ENCODE measurements around the gene MAB21L4. TPM values are rescaled to one million over a fixed set of nuclear protein-coding genes. Genes with fewer than 3 reads are reported as not detected.

MAB21L4 gene
- total RNA-seq, 4 donors from 2014 or later, result not detected

DNA sequence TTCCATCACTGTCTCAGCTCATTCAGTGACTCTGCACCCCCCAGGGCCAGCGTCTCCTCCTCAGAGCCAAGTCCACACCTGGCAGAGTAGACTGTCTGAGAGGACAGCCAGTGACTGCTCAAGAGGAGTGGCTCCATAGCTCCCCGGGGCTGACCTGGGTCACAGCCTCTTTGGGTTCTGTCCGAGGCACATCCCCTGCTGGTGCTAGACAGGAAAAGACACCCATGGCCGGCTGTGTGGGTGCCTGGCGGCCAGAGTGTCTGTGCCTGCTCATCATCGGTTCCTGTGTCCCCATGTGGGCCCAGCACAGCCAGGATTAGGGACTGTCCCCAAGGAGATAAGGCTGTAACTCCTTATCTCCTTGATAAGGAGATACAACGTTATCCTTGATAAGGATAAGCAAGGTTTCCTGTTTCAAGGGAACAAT, 6.7 kb upstream of the MAB21L4 start:
- intact Hi-C loops (cut with DNase I; ENCODE audit: low total_unique reads), result no loop called here
- DNase-seq, result no peak
- no peak for ATAC-seq
- Histone ChIP-seq H3K4me1 (peaks cover 6 to 12% of the 10 kb centered on the region in 2 donors), H3K4me3 (no peak overlapping the region), H3K27me3 (peaks cover 0 to 3% (median 0%) of the 10 kb centered on the region in 3 donors), H3K36me3 (no peaks in the 10 kb centered on the region), H3K27ac (no peak overlapping the region), H3K9me3 (no peaks in the 10 kb centered on the region)
- TF ChIP-seq, protein P1, sequence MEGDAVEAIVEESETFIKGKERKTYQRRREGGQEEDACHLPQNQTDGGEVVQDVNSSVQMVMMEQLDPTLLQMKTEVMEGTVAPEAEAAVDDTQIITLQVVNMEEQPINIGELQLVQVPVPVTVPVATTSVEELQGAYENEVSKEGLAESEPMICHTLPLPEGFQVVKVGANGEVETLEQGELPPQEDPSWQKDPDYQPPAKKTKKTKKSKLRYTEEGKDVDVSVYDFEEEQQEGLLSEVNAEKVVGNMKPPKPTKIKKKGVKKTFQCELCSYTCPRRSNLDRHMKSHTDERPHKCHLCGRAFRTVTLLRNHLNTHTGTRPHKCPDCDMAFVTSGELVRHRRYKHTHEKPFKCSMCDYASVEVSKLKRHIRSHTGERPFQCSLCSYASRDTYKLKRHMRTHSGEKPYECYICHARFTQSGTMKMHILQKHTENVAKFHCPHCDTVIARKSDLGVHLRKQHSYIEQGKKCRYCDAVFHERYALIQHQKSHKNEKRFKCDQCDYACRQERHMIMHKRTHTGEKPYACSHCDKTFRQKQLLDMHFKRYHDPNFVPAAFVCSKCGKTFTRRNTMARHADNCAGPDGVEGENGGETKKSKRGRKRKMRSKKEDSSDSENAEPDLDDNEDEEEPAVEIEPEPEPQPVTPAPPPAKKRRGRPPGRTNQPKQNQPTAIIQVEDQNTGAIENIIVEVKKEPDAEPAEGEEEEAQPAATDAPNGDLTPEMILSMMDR (IDR thresholded peaks at IDR 0.05 in 4 of 5, conservative IDR thresholded peaks at IDR 0.05 in 1 of 5), result no peak
- TF ChIP-seq POLR2A (IDR thresholded peaks at IDR 0.05), result no peak
- in situ Hi-C loops (cut with MboI; ENCODE audit: low sequenced_read_pairs in 4 of 4), result no loop called here

DNA sequence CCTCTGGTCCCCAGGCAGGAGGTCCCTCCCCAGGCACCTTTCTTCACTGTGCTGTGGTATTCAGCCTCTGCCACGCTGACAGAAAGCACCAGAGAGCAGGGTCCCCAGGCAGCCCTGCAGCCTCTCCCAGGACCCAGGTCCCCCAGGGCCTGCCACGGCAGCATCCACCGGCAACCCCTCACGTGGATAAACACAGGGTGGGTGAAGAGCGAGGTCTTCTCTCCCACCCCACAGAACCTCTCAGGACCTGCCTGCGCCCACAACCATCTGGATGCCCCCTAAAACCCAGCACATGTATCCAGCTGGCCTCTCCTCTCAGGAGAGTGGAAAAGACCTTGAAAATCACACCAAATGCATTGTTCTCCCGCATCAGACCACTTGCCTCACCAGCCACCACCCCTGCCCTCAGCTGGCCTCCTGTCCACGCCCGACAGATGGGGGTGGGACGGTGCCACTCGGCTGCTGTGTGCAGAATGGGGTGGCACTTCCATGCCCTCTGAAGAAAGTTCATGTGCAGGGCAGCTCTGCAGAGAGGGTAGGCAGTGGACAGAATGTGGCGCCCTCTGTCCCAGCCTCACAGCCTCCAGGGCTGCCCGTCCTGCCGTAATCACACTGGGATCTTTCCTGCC, 6.1 kb upstream of the MAB21L4 start:
- intact Hi-C loops (cut with DNase I; ENCODE audit: low total_unique reads) (no loop called here), in situ Hi-C loops (cut with MboI; ENCODE audit: low sequenced_read_pairs in 4 of 4) (no loop called here)
- Histone ChIP-seq H3K9me3 (no peaks in the 10 kb centered on the region), H3K4me3 (no peak overlapping the region), H3K4me1 (peaks cover 6 to 12% of the 10 kb centered on the region in 2 donors), H3K36me3 (no peaks in the 10 kb centered on the region), H3K27me3 (peaks cover 0 to under 1% (median 0%) of the 10 kb centered on the region in 3 donors), H3K27ac (no peak overlapping the region)
- DNase-seq (no peak), ATAC-seq (no peak)
- no peak for TF ChIP-seq POLR2A (IDR thresholded peaks at IDR 0.05)
- TF ChIP-seq, protein P1 (IDR thresholded peaks at IDR 0.05 in 4 of 5, conservative IDR thresholded peaks at IDR 0.05 in 1 of 5), result no peak

DNA sequence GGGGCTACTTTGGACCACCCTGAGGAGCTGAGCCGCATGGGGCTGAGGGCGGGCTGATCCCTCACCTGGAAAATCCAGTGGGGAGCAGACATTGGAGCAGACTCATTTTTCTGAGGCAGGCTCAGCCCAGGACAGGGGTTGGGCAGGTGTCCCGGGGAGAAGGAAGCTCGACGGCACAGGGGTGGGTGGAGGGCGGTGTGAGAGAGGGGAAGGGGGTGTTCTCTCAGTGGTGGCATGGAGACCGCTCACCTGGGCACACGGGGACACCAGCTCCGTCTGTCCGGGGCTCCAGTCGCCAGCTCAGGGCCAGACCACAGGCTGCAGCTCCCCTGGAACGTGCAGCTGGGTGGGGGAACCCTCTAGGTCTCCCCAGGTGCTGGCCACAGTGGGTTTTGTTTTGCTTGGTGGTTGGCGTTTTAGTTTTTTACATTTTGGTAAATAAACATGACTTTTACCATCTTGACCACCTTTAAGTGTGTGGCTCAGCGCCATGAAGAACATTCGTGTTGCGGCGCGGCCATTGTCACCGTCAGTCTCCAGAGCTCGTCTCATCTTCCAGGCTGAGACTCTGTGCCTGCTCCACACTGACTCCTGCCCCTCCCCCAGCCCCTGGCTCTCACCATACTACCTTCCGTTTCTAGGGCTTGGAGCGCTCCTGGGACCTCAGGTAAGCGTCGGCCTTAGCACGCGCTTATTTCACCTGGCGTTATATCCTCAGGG, 4.3 kb upstream of the MAB21L4 start:
- no peak overlapping the region for H3K27ac ChIP-seq
- in situ Hi-C loops (cut with MboI; ENCODE audit: low sequenced_read_pairs in 4 of 4), result no loop called here
- TF ChIP-seq, protein P1 (IDR thresholded peaks at IDR 0.05 in 4 of 5, conservative IDR thresholded peaks at IDR 0.05 in 1 of 5), result no peak
- TF ChIP-seq POLR2A (IDR thresholded peaks at IDR 0.05), result no peak
- no peak for DNase-seq
- intact Hi-C loops (cut with DNase I; ENCODE audit: low total_unique reads), result no loop called here
- no peak overlapping the region for H3K4me3 ChIP-seq
- H3K4me1 ChIP-seq, result peaks cover 6 to 12% of the 10 kb centered on the region in 2 donors
- H3K27me3 ChIP-seq, result no peaks in the 10 kb centered on the region
- no peaks in the 10 kb centered on the region for H3K9me3 ChIP-seq
- no peaks in the 10 kb centered on the region for H3K36me3 ChIP-seq
- ATAC-seq, result no peak

DNA sequence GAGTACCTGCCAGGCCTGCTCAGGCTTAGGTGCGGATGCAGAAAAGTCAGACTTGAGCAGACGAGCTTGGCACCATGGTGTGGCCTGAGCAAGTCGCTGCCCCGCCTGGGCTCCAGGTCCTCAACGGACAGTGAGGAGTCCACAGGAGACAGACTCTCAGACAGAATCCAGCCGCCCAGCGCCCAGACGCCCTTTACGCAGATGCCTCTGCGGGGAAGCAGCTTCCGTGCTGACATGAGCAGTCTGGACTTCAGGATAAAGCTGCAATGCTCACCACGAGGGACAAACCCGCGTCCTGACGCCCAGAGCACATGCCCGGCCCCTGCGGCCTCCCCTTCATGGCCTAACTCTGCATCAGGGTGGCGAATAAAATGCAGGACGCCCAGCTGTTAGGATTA, 3.5 kb upstream of the MAB21L4 start:
- TF ChIP-seq POLR2A (IDR thresholded peaks at IDR 0.05), result no peak
- TF ChIP-seq, protein P1 (IDR thresholded peaks at IDR 0.05 in 4 of 5, conservative IDR thresholded peaks at IDR 0.05 in 1 of 5), result no peak
- Histone ChIP-seq H3K4me1 (peaks cover 6 to 12% of the 10 kb centered on the region in 2 donors), H3K36me3 (no peaks in the 10 kb centered on the region), H3K9me3 (no peaks in the 10 kb centered on the region), H3K27ac (no peak overlapping the region), H3K27me3 (no peaks in the 10 kb centered on the region), H3K4me3 (no peak overlapping the region)
- no peak for DNase-seq
- in situ Hi-C loops (cut with MboI; ENCODE audit: low sequenced_read_pairs in 4 of 4), result no loop called here
- intact Hi-C loops (cut with DNase I; ENCODE audit: low total_unique reads), result no loop called here
- ATAC-seq, result no peak

All from gastrocnemius medialis (tissue), 4 donors.